Uterus (tissue), 4 donors: ENCODE data around the gene PCDH9. TPM values are rescaled to one million over a fixed set of nuclear protein-coding genes. Genes with fewer than 3 reads are reported as not detected.

Source experiments
- DNase-seq, 2 donors: peaks; one replicate each; pipeline ENCODE4 v3.0.0-alpha.2; 2019 to 2020
- H3K27ac ChIP-seq, 2 donors: fragments of 200-600 bp; sonication (generic); 1 replicate in 1 of 2; 2 replicates in 1 of 2; pipeline ENCODE4 v1.5.1; 2016 to 2018
- H3K27me3 ChIP-seq, 2 donors: fragments of 200-600 bp; sonication (generic); one replicate each; pipeline ENCODE4 v1.5.1; 2018 to 2019; ENCODE audit warnings: control low read depth in 1 of 2
- H3K36me3 ChIP-seq, 2 donors: fragments of 200-600 bp; sonication (generic); one replicate each; pipeline ENCODE4 v1.5.1; 2019; ENCODE audit warnings: control low read depth in 1 of 2
- H3K4me1 ChIP-seq, 2 donors: fragments of 200-600 bp; sonication (generic); one replicate each; pipeline ENCODE4 v1.5.1; 2018 to 2019; ENCODE audit warnings: control low read depth in 1 of 2
- H3K4me3 ChIP-seq, 2 donors: fragments of 200-600 bp; sonication (generic); 1 replicate in 1 of 2; 2 replicates in 1 of 2; pipeline ENCODE4 v1.5.1; 2018 to 2019; ENCODE audit warnings: mild to moderate bottlenecking in 1 of 2
- H3K9me3 ChIP-seq, 2 donors: fragments of 200-600 bp; sonication (generic); one replicate each; pipeline ENCODE4 v1.5.1; 2019; ENCODE audit warnings: control low read depth in 1 of 2
- POLR2A ChIP-seq, 2 donors: fragments of 450-650 bp; IDR thresholded peaks; one replicate each; pipeline ENCODE4 v1.6.1; 2016; ENCODE audit warnings: antibody characterized with exemption in 2 of 2, mild to moderate bottlenecking in 1 of 2, moderate library complexity in 1 of 2
- intact Hi-C: fragments of 100-400 bp; cut with DNase I; formaldehyde crosslinking; loops from one replicate; pipeline ENCODE4 v1.15.1; 2023; ENCODE audit warnings: low total_unique reads
- total RNA-seq, 4 donors: library from RNA; depleted of rRNA in 3 of 4; stranded (reverse); fragments of >200 nt in 3 of 4; gene quantifications; one replicate each; pipeline versions ENCODE4 v1.1.0 to v1.2.4, GENCODE V29; 2014 to 2023
- TF ChIP-seq, protein P1 (sequence below), 4 experiments: fragments of 200-600 bp in 2 of 4; fragments of 450-650 bp in 2 of 4; sonication (generic) in 2 of 4; IDR thresholded peaks; one replicate each; pipeline ENCODE4 v1.5.1; 2016 to 2019; ENCODE audit warnings: antibody characterized with exemption in 4 of 4, mild to moderate bottlenecking in 2 of 4, moderate library complexity in 1 of 4
- donor health status: DM: yes; HTN: yes; CAD: no.

PCDH9 gene
- total RNA-seq, 4 donors from 2014 or later: 0.51 to 45.7 (median 2.1) TPM

DNA sequence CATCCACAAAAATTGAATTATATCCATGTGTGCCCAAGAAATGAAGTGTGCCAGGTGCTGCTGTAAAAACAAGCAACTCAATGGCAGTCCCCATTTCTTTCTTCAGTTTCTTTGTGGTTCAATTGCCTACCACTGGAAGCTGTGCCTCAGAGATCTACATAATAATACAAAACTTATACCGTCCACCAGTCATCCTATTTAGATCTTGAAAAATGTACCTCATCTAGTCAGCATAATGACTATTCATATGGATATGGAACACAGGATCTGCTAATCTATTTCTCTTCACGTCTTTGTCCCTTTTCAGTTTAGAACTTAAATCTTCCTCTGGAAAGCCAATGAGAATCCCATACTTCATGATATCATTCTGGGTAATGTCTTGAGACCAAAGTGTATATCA lies 648.5 kb downstream of the PCDH9 start:
- Histone ChIP-seq H3K27ac (no peak overlapping the region), H3K27me3 (no peaks in the 10 kb centered on the region), H3K4me1 (no peaks in the 10 kb centered on the region), H3K4me3 (no peak overlapping the region), H3K36me3 (no peaks in the 10 kb centered on the region), H3K9me3 (no peaks in the 10 kb centered on the region)
- no peak for TF ChIP-seq POLR2A (IDR thresholded peaks at IDR 0.05)
- TF ChIP-seq, protein P1, sequence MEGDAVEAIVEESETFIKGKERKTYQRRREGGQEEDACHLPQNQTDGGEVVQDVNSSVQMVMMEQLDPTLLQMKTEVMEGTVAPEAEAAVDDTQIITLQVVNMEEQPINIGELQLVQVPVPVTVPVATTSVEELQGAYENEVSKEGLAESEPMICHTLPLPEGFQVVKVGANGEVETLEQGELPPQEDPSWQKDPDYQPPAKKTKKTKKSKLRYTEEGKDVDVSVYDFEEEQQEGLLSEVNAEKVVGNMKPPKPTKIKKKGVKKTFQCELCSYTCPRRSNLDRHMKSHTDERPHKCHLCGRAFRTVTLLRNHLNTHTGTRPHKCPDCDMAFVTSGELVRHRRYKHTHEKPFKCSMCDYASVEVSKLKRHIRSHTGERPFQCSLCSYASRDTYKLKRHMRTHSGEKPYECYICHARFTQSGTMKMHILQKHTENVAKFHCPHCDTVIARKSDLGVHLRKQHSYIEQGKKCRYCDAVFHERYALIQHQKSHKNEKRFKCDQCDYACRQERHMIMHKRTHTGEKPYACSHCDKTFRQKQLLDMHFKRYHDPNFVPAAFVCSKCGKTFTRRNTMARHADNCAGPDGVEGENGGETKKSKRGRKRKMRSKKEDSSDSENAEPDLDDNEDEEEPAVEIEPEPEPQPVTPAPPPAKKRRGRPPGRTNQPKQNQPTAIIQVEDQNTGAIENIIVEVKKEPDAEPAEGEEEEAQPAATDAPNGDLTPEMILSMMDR (IDR thresholded peaks at IDR 0.05): no peak
- intact Hi-C loops: no loop called here
- no peak for DNase-seq

DNA sequence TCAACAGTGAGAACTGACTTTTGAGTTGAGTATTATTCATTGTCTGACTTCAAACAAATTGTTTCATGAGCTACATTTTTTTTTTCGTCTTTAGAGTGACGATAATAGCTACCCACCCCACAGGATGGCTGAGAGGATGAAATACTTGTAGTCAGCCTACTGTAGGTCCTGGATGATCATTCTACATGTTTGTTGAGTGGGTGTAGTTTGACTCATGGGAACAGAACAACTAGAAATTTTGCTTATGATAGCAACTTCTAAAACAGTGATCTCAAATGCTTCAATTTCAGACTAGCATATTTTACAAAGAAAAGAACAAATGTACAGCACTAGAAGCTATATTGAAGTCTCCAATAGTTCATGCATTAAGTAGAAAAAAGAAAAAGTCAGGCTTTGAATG lies 651.8 kb downstream of the PCDH9 start:
- Histone ChIP-seq H3K27ac (no peak overlapping the region), H3K27me3 (no peaks in the 10 kb centered on the region), H3K4me3 (no peak overlapping the region), H3K36me3 (no peaks in the 10 kb centered on the region), H3K4me1 (no peaks in the 10 kb centered on the region), H3K9me3 (no peaks in the 10 kb centered on the region)
- TF ChIP-seq POLR2A (IDR thresholded peaks at IDR 0.05): no peak
- TF ChIP-seq, protein P1 (IDR thresholded peaks at IDR 0.05): no peak
- intact Hi-C loops: no loop called here
- DNase-seq: no peak

DNA sequence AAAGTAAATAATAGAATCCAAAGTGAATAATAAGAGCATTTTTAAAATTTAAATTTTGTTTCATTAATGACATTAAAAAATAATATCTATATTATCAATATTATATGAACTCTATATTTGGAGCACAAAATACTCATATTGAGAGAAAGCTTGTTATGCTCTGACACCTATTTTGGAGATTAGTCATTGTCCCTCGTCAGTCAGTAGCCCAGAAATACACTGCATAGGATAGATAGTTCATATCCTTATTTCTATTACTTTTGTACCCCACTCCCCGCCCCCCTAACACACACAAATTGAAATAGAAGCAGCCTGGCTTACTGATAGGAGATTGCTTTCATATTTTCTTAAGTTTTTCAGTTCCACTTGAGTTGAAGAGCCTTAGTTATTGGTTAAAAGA lies 652.8 kb downstream of the PCDH9 start:
- intact Hi-C loops: no loop called here
- H3K36me3 ChIP-seq: no peaks in the 10 kb centered on the region
- H3K4me1 ChIP-seq: no peaks in the 10 kb centered on the region
- DNase-seq: no peak
- no peaks in the 10 kb centered on the region for H3K9me3 ChIP-seq
- H3K4me3 ChIP-seq: no peak overlapping the region
- no peak overlapping the region for H3K27ac ChIP-seq
- TF ChIP-seq, protein P1 (IDR thresholded peaks at IDR 0.05): no peak
- TF ChIP-seq POLR2A (IDR thresholded peaks at IDR 0.05): no peak
- H3K27me3 ChIP-seq: no peaks in the 10 kb centered on the region

DNA sequence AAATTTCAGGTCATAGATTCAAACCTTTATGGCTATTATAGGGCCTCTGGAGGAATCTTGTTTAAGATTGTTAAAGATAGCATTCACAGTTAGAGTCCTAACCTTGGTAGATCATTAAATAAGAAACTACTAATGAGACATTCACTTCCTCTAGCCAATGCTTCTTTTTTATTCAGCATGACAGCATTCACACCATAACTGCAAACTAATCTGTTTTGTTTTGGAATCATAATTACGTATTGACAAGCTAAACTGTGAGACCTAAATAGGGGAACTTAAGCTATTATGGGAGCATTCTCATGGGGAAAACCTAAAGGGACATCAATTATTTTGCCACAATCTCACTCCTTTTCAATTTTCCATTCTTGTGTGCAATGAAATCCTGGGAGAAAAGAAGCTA lies 653.8 kb downstream of the PCDH9 start:
- Histone ChIP-seq H3K27me3 (no peaks in the 10 kb centered on the region), H3K4me1 (no peaks in the 10 kb centered on the region), H3K36me3 (no peaks in the 10 kb centered on the region), H3K27ac (no peak overlapping the region), H3K4me3 (no peak overlapping the region), H3K9me3 (no peaks in the 10 kb centered on the region)
- DNase-seq: no peak
- TF ChIP-seq, protein P1 (IDR thresholded peaks at IDR 0.05): no peak
- TF ChIP-seq POLR2A (IDR thresholded peaks at IDR 0.05): no peak
- intact Hi-C loops: no loop called here

DNA sequence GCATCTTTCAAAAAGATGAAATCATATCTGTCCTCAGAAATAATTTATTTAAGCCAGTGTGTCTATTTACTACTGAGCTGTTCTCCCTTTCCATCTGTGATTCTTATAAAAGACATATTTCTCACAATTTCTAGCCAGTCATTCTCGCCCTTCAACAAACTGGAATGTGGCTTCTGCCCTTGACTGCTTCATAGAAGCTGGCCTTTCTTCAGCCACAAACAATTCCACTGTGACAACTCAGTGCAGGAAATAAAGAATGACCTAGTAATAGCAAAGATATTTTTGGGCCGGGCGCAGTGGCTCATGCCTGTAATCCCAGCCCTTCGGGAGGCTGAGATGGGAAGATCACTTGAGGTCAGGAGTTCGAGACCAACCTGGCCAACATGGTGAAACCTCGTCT lies 655.5 kb downstream of the PCDH9 start:
- Histone ChIP-seq H3K4me1 (no peaks in the 10 kb centered on the region), H3K27ac (no peak overlapping the region), H3K4me3 (no peak overlapping the region), H3K9me3 (no peaks in the 10 kb centered on the region), H3K36me3 (no peaks in the 10 kb centered on the region), H3K27me3 (no peaks in the 10 kb centered on the region)
- intact Hi-C loops: no loop called here
- DNase-seq: no peak
- TF ChIP-seq POLR2A (IDR thresholded peaks at IDR 0.05): no peak
- TF ChIP-seq, protein P1 (IDR thresholded peaks at IDR 0.05): no peak
